ENCODE results near the gene LRRK1.

- TF ChIP-seq, protein P1, sequence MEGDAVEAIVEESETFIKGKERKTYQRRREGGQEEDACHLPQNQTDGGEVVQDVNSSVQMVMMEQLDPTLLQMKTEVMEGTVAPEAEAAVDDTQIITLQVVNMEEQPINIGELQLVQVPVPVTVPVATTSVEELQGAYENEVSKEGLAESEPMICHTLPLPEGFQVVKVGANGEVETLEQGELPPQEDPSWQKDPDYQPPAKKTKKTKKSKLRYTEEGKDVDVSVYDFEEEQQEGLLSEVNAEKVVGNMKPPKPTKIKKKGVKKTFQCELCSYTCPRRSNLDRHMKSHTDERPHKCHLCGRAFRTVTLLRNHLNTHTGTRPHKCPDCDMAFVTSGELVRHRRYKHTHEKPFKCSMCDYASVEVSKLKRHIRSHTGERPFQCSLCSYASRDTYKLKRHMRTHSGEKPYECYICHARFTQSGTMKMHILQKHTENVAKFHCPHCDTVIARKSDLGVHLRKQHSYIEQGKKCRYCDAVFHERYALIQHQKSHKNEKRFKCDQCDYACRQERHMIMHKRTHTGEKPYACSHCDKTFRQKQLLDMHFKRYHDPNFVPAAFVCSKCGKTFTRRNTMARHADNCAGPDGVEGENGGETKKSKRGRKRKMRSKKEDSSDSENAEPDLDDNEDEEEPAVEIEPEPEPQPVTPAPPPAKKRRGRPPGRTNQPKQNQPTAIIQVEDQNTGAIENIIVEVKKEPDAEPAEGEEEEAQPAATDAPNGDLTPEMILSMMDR (IDR thresholded peaks at IDR 0.05): no peak
- no peak for TF ChIP-seq POLR2A (IDR thresholded peaks at IDR 0.05)
These were observed 199.0 kb downstream of the LRRK1 start for GRCh38 chr15:101118116-101118515.

Data from ovary (tissue), 3 donors.